Left lung (tissue), 10 donors: ENCODE measurements around the gene LGALS12. TPM values are rescaled to one million over a fixed set of nuclear protein-coding genes. Genes with fewer than 3 reads are reported as not detected.

Experiments used
- ATAC-seq: fragments of 200-7000 bp; cut with Tn5 transposase; one replicate; pipeline ENCODE4 v1.9.1; 2020; ENCODE audit warnings: moderate library complexity
- DNase-seq, 4 donors: peaks; one replicate each; pipeline ENCODE4 v3.0.0-alpha.2; 2013 to 2020
- H3K27ac ChIP-seq, 2 donors: fragments of 200-600 bp; sonication (generic) in 1 of 2; one replicate each; pipeline versions ENCODE4 v1.5.0 to v1.8.0; 2020 to 2021
- H3K27me3 ChIP-seq, 2 donors: fragments of 200-600 bp; sonication (generic) in 1 of 2; one replicate each; pipeline versions ENCODE4 v1.5.0 to v1.8.0; 2020 to 2021
- H3K36me3 ChIP-seq, 2 donors: fragments of 200-600 bp; sonication (generic) in 1 of 2; one replicate each; pipeline versions ENCODE4 v1.5.0 to v1.8.0; 2020 to 2021
- H3K4me1 ChIP-seq, 2 donors: fragments of 200-600 bp; one replicate each; pipeline ENCODE4 v1.8.0; 2021
- H3K4me3 ChIP-seq, 2 donors: fragments of 200-600 bp; sonication (generic) in 1 of 2; one replicate each; pipeline versions ENCODE4 v1.5.0 to v1.8.0; 2020 to 2021; ENCODE audit warnings: mild to moderate bottlenecking in 1 of 2
- H3K9me3 ChIP-seq, 2 donors: fragments of 200-600 bp; sonication (generic) in 1 of 2; one replicate each; pipeline versions ENCODE4 v1.5.0 to v1.8.0; 2020 to 2021
- intact Hi-C, 2 donors: fragments of 100-400 bp; cut with DNase I; formaldehyde crosslinking; loops; one replicate each; pipeline versions ENCODE4 v1.11.2 to v1.14.2; 2022
- polyA plus RNA-seq, 6 donors: library from polyadenylated mRNA; unstranded; fragments of 120-200 nt; gene quantifications; one replicate each; pipeline ENCODE4 v1.2.1, GENCODE V29; 2013; ENCODE audit not compliant: insufficient read length in 6 of 6
- total RNA-seq, 2 donors: library from RNA; stranded (reverse); fragmentation: NEBNext Ultra II Directional; extraction: Animal tissue kit (Norgen Biotek cat#: 25700); gene quantifications; one replicate each; pipeline ENCODE4 v1.2.1, GENCODE V29; 2021
- TF ChIP-seq, protein P1 (sequence below), 2 donors: fragments of 200-600 bp; sonication (generic) in 1 of 2; IDR thresholded peaks; one replicate each; pipeline versions ENCODE4 v1.5.0 to v1.8.0; 2021; ENCODE audit warnings: antibody characterized with exemption in 2 of 2
- donor health status: DM: no; HTN: yes; CAD: no.
- donor health status: DM: no; HTN: no; CAD: no.

The LGALS12 gene
- total and polyA plus RNA-seq, 8 donors, result 0.15 to 0.86 (median 0.27) TPM

DNA sequence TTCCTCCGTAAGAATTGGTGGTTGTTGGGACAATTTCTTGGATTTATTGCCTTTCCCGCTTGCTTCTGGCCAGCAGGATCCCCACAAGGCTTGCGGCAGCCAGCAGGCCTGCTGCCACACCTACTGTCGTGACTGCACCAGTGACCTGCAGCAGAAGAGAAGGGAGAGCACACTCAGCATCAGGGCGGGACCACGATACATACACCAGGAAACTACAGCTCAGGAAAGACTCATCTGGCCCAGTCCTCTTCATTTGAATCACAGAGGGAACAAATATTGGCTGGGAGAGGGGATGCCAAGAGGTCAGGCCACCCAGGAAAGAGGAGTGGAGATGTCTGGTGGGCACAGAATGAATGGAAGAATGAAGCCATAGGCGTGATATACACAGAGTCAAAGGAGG, 47.0 kb downstream of the LGALS12 start:
- DNase-seq (no peak), ATAC-seq (no peak)
- Histone ChIP-seq H3K36me3 (no peaks in the 10 kb centered on the region), H3K4me1 (peaks cover 0 to 8% of the 10 kb centered on the region in 2 donors), H3K9me3 (no peaks in the 10 kb centered on the region), H3K27ac (no peak overlapping the region), H3K4me3 (no peak overlapping the region), H3K27me3 (no peaks in the 10 kb centered on the region)
- TF ChIP-seq, protein P1, sequence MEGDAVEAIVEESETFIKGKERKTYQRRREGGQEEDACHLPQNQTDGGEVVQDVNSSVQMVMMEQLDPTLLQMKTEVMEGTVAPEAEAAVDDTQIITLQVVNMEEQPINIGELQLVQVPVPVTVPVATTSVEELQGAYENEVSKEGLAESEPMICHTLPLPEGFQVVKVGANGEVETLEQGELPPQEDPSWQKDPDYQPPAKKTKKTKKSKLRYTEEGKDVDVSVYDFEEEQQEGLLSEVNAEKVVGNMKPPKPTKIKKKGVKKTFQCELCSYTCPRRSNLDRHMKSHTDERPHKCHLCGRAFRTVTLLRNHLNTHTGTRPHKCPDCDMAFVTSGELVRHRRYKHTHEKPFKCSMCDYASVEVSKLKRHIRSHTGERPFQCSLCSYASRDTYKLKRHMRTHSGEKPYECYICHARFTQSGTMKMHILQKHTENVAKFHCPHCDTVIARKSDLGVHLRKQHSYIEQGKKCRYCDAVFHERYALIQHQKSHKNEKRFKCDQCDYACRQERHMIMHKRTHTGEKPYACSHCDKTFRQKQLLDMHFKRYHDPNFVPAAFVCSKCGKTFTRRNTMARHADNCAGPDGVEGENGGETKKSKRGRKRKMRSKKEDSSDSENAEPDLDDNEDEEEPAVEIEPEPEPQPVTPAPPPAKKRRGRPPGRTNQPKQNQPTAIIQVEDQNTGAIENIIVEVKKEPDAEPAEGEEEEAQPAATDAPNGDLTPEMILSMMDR (IDR thresholded peaks at IDR 0.05), result no peak
- intact Hi-C loops, result no loop called here

DNA sequence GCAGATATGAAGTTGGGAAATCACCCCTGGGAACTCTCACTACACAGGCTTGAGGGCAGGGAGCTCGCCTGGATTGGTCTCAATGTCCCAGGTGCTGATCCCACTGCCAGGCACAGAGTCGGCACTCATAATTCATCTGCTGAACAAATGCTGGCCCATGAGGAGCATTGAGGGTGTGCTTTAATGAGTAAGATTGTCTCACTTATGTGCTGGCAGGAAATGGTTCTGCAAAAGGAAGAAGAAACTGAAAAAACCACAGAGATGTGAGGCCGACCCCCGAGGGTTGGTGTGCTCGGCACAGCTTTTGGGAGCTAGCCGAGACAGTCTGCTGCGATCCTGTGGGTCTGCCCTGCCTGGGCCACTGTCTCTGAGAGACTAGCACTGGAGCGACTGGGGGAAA, 47.9 kb downstream of the LGALS12 start:
- DNase-seq (no peak), ATAC-seq (peak; percentile 54)
- Histone ChIP-seq H3K9me3 (no peaks in the 10 kb centered on the region), H3K27me3 (no peaks in the 10 kb centered on the region), H3K27ac (no peak overlapping the region), H3K36me3 (no peaks in the 10 kb centered on the region), H3K4me1 (peaks cover 0 to 8% of the 10 kb centered on the region in 2 donors), H3K4me3 (no peak overlapping the region)
- TF ChIP-seq, protein P1 (IDR thresholded peaks at IDR 0.05), result no peak
- intact Hi-C loops, result no loop called here

DNA sequence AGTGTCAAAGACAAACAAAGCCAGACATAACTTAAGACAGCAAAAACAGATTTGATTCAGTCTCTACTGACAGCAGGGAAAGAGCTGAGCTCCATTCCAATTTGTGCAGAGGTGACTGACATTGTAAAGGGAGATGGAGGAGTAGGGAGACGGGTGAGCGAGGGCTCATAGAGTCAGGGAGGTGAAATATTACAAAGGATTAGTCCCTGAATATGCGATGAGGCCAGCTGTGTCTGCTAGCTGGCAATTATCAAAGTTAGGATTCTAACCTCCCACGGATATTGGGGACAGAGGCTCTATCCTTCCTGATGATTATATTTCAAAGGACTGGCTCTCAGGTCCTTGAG, 49.0 kb downstream of the LGALS12 start:
- H3K27me3 ChIP-seq, result no peaks in the 10 kb centered on the region
- ATAC-seq (no peak), DNase-seq (no peak)
- H3K27ac ChIP-seq, result no peak overlapping the region
- peaks cover under 1 to 15% of the 10 kb centered on the region in 2 donors for H3K4me1 ChIP-seq
- H3K36me3 ChIP-seq, result no peaks in the 10 kb centered on the region
- intact Hi-C loops, result no loop called here
- no peaks in the 10 kb centered on the region for H3K9me3 ChIP-seq
- TF ChIP-seq, protein P1 (IDR thresholded peaks at IDR 0.05), result no peak
- H3K4me3 ChIP-seq, result no peak overlapping the region

DNA sequence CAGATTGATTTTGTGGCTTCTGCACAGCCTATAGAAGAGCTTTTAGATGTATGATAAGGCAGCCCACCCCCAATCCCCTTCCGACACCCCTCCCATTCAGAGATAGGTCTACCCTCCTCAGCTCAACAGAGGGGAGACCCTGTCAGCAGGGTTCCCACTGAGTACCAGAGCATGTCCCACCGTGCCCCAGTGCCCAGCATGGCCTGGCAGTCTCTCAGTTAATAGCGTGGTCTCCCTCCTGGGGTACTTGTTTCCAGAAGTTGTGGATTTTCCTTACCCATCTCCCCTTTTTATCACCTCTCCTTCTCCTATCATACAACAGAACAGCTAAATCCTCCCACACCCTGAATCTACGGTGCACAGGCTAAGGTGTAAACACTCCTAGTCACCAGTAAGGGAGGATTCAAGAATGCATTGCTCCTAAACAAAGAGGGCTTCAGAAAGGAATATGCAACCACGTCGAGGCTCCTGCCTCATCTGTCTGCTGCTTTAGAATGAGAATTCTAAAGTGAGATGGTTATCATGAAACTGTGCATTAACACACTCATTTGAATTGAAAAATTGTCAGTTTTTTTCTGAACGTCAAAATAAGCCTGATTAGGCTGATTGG, 50.6 kb downstream of the LGALS12 start:
- Histone ChIP-seq H3K9me3 (no peaks in the 10 kb centered on the region), H3K36me3 (no peaks in the 10 kb centered on the region), H3K27ac (no peak overlapping the region), H3K4me3 (no peak overlapping the region), H3K4me1 (peaks cover 5 to 27% of the 10 kb centered on the region in 2 donors), H3K27me3 (no peaks in the 10 kb centered on the region)
- TF ChIP-seq, protein P1 (IDR thresholded peaks at IDR 0.05), result no peak
- ATAC-seq (no peak), DNase-seq (no peak)
- intact Hi-C loops, result no loop called here

DNA sequence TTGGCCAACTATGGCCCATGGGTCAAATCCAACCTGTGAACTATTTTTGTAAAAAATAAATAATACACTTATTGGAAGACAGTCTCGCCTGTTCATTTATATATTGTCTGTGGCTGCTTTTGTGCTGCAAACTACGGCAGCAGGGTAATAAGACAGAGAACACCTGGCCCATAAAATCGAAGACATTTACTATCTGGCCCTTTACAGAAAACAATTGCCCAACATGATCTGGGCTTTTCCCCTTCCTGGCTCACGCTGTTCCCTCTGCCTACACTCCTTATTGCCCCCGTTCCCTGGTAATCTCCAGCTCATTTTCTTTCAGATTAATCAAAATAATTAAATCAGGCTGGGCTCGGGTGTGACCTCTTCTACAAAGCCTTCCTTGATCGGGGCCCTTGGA, 51.7 kb downstream of the LGALS12 start:
- H3K27me3 ChIP-seq, result no peaks in the 10 kb centered on the region
- no peaks in the 10 kb centered on the region for H3K36me3 ChIP-seq
- H3K4me1 ChIP-seq, result peaks cover 5 to 27% of the 10 kb centered on the region in 2 donors
- TF ChIP-seq, protein P1 (IDR thresholded peaks at IDR 0.05), result no peak
- ATAC-seq (no peak), DNase-seq (no peak)
- H3K27ac ChIP-seq, result no peak overlapping the region
- no peaks in the 10 kb centered on the region for H3K9me3 ChIP-seq
- H3K4me3 ChIP-seq, result no peak overlapping the region
- intact Hi-C loops, result no loop called here
